ENCODE data around the gene MGAT5B. TPM values are rescaled to one million over a fixed set of nuclear protein-coding genes. Genes with fewer than 3 reads are reported as not detected.

Gene MGAT5B
- total RNA-seq, 2 donors from 2014 or later, result 3.6 TPM; not detected in 1

GRCh38 chr17:76982408-76983074, 114.3 kb downstream of the MGAT5B start:
- no peak for ATAC-seq
- intact Hi-C loops (cut with DNase I), result no loop called here
- H3K4me3 ChIP-seq, result no peak overlapping the region
- DNase-seq, result no peak
- no peak overlapping the region for H3K27ac ChIP-seq
- no peaks in the 10 kb centered on the region for H3K4me1 ChIP-seq
- no peaks in the 10 kb centered on the region for H3K27me3 ChIP-seq
- no peaks in the 10 kb centered on the region for H3K36me3 ChIP-seq (replicated peaks in 1 of 2; ENCODE audit: insufficient read depth in 1 of 2, low read depth in 2 of 2)
- H3K9me3 ChIP-seq, result no peaks in the 10 kb centered on the region
- WGBS, 2 donors, result 53 to 59% methylated on average over 10 of the region's 10 CpGs
- no peak for TF ChIP-seq POLR2A (IDR thresholded peaks at IDR 0.05)
- TF ChIP-seq, protein P1, sequence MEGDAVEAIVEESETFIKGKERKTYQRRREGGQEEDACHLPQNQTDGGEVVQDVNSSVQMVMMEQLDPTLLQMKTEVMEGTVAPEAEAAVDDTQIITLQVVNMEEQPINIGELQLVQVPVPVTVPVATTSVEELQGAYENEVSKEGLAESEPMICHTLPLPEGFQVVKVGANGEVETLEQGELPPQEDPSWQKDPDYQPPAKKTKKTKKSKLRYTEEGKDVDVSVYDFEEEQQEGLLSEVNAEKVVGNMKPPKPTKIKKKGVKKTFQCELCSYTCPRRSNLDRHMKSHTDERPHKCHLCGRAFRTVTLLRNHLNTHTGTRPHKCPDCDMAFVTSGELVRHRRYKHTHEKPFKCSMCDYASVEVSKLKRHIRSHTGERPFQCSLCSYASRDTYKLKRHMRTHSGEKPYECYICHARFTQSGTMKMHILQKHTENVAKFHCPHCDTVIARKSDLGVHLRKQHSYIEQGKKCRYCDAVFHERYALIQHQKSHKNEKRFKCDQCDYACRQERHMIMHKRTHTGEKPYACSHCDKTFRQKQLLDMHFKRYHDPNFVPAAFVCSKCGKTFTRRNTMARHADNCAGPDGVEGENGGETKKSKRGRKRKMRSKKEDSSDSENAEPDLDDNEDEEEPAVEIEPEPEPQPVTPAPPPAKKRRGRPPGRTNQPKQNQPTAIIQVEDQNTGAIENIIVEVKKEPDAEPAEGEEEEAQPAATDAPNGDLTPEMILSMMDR (IDR thresholded peaks at IDR 0.05), result no peak

- intact Hi-C loops (cut with DNase I), result no loop called here
- Histone ChIP-seq H3K4me3 (no peak overlapping the region), H3K9me3 (no peaks in the 10 kb centered on the region), H3K36me3 (replicated peaks in 1 of 2; ENCODE audit: insufficient read depth in 1 of 2, low read depth in 2 of 2) (no peaks in the 10 kb centered on the region), H3K27ac (no peak overlapping the region), H3K4me1 (no peaks in the 10 kb centered on the region), H3K27me3 (no peaks in the 10 kb centered on the region)
- ATAC-seq (no peak), DNase-seq (no peak)
- no peak for TF ChIP-seq POLR2A (IDR thresholded peaks at IDR 0.05)
- TF ChIP-seq, protein P1 (IDR thresholded peaks at IDR 0.05), result no peak
- 35 to 38% methylated on average over 11 to 16 of the region's 17 CpGs for WGBS, 2 donors
Observed at GRCh38 chr17:76983075-76983775, 115.0 kb downstream of the MGAT5B start.

DNA sequence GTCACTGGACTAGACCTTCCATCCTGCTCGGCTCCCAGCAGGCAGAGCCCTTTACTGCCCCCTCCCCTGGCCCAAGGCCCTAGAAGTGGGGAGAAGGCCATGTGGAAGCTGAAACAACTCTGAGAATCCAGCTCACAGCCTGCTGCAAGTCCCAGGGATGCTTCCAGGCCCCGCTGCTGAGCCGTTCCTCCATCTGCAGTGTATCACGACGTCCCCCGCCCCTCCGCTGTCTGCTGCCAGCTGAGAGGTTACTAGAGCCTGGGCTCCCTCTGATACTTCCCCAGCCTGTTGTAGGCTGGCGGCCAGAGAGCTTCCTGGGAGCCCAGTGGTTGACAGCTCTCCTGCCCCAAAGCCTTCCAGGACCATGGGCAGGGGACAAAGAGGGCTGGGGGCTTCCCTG, 118.2 kb downstream of the MGAT5B start:
- no peaks in the 10 kb centered on the region for H3K9me3 ChIP-seq
- H3K4me3 ChIP-seq, result no peak overlapping the region
- 48 to 70% methylated on average over 4 to 8 of the region's 8 CpGs for WGBS, 2 donors
- ATAC-seq (no peak), DNase-seq (no peak)
- intact Hi-C loops (cut with DNase I), result no loop called here
- H3K36me3 ChIP-seq (replicated peaks in 1 of 2; ENCODE audit: insufficient read depth in 1 of 2, low read depth in 2 of 2), result no peaks in the 10 kb centered on the region
- no peak for TF ChIP-seq POLR2A (IDR thresholded peaks at IDR 0.05)
- TF ChIP-seq, protein P1 (IDR thresholded peaks at IDR 0.05), result no peak
- no peaks in the 10 kb centered on the region for H3K27me3 ChIP-seq
- no peak overlapping the region for H3K27ac ChIP-seq
- H3K4me1 ChIP-seq, result no peaks in the 10 kb centered on the region

DNA sequence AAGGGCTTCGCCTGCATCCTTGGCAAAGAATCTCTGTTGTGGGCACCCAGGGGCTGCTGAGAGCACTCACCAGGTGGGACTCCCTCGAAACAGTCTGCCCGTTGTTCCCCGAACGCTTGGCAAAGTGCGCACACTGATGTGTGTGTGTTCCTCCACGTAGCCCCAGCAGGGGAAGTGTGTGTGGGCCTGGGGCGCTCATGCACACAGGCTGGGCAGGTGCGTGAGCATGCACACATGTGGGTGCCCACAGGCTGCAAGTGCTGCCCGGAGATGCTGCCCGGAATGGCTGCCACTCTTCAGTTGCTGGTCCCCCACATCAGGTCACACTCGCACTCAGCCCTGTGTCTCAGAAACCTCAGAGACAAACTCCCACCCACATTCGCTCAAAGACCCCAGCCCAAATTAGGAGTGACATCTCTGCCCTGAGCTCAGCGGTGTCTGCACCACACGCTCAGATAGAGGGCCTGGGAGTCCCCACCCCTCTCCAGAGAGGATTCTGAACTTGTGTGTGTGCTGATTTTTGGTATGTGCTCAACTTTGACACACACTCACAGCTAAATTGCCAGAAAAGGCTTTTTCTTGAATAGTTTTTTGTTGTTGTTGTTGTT, 119.4 kb downstream of the MGAT5B start:
- TF ChIP-seq, protein P1 (IDR thresholded peaks at IDR 0.05), result no peak
- no peak for TF ChIP-seq POLR2A (IDR thresholded peaks at IDR 0.05)

More for the DNA sequence above, 119.4 kb downstream of the MGAT5B start:
- 70% methylated on average over 14 of the region's 15 CpGs; no CpG with 5 or more reads in 1 of the 2 donors for WGBS, 2 donors
- H3K9me3 ChIP-seq, result no peaks in the 10 kb centered on the region
- H3K4me3 ChIP-seq, result no peak overlapping the region
- DNase-seq, result no peak
- ATAC-seq, result no peak
- H3K27me3 ChIP-seq, result no peaks in the 10 kb centered on the region
- intact Hi-C loops (cut with DNase I), result no loop called here
- H3K4me1 ChIP-seq, result no peaks in the 10 kb centered on the region
- no peak overlapping the region for H3K27ac ChIP-seq
- H3K36me3 ChIP-seq (replicated peaks in 1 of 2; ENCODE audit: insufficient read depth in 1 of 2, low read depth in 2 of 2), result no peaks in the 10 kb centered on the region

Measured in body of pancreas (tissue), 4 donors.